HG03045 (cell line): Measurements from ENCODE around the gene HS6ST1.
"Not testable (repeated sequence)": the region's sequence is repeated elsewhere in the genome, so short reads cannot be mapped to it uniquely, and the experiment has no call there.

Experiments
- ATAC-seq: cut with Tn5 transposase; IDR thresholded peaks from one replicate; pipeline ENCODE4 v1.9.1; 2021; ENCODE audit warnings: mild to moderate bottlenecking, moderate library complexity; ENCODE audit not compliant: unreplicated experiment

Gene HS6ST1

DNA sequence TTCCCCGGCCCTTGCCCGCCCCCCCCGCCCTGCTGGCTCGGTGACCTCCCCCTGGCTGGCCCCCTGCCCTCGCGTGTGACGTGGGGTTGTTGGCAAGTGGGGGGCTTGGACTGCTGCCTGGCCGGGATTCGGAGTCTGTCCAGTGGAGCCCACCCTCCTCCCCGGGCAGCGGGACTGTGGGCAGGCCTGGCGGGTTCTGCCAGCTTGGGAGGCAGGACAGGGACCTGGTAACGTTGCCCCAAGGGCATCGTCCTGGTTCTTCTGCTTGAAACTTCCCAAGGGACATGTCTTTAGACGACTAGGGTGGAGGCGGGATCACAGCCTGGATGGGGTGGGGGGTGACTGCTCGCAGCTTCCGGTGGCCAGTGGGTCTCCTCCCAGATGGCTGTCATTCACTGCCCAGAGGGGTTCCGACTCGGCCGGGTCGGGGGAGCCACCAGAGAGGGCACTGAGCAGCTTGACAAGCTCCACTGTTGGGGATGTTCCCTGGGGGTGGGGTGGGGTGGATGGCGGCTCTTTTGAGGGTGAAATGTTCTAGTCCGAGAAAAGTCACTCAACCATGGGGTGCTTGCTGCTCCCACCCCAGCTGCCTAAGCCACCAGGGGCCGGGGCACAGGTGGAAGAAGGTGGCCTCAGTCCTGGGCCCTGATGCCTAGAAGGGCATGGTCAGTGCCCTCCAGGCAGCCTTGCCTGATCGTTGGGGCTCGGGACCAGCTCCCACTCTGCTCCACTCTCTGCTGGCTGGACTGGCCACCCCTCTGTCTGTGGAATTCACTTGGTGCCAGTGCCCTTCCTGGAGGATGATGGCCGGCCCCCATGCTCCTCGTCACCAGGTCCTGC lies 4.3 kb upstream of the HS6ST1 start:
- ATAC-seq, result no peak

DNA sequence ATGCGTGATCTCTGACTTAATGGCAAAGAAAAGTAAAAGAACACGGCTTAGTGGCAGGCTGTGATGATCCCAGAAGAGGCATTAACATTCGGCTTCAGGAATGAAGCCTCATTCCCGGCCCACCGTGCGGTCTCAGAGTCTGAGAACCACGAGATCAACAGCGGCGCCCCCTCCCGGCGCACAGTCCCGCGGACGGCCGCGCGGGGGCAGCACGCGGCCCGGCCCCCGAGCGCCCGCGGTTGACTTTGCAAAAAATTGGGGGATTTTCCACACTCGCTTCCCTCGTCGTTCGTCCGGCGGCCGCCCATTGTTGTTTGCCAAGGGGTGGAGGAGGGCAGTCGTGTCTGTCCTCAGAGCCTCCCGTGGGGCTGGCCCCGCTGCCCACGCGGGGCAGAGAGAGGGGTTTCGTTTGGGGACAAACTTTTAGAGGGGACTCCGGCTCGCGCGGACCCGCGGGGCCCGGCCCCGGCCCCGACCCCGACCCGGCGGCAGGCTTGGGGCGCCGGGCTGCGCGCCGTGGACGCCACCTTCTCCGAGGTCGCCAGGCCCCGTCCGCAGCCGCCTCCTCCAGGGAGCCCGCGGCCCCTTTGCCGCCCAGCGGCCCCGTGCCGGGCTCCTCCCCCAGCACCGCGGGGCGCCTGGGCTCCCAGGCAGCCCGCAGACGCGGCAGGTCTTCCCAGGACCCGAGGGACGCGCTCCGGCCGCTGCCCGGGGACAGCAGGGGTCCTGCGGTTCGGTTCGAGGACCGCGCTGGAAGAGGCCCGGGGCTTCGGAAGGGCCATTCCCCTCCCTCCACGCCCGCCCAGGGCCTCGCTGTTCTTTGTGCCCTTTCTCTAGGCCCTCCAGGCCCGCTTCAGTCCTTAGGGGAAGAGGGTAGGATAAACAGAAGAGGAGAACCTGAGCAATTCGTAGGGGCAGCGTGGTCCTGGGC lies 3.4 kb upstream of the HS6ST1 start:
- ATAC-seq, result peak; percentile 60

DNA sequence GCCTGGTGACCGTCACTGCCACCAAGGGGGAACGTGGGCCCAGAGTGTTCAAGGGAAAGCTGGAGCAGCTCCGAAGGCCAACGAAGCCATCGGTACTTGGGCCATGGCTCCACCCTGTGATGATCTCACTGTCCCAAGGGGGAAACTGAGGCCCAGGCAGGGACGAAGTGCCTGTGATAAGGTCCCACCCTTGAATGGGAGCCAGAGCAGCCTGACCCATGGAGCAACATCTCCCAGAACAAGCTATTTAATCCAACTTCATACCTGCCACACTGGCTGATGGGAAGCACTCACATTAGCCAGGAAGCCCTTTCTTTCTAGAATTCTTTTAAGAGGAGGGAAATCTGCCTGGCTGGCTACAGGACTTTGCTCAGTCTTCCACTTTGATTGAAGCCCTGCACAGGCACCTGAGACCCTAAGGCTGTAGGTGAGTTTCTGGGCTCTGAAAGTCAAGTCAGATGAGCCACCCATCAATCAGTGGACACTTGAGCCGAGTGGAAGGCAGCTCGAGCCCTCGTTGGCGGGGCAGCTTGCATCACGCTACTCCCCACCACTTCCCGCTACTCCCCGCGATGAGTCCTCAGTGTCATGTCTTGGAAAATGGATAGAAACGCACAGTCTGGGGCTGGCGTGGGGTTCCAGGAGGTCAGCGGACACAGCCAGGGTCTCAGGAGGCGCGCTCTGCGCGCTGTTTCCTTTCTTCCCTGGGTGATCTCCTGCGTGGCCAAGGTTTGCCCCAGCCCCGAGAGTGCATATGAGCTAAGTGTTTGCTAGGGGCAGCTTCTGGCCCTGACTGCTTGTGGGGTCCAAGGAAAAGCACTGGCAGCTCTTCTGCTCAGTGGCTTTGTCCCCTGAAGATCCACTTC lies 2.5 kb upstream of the HS6ST1 start:
- no peak for ATAC-seq

DNA sequence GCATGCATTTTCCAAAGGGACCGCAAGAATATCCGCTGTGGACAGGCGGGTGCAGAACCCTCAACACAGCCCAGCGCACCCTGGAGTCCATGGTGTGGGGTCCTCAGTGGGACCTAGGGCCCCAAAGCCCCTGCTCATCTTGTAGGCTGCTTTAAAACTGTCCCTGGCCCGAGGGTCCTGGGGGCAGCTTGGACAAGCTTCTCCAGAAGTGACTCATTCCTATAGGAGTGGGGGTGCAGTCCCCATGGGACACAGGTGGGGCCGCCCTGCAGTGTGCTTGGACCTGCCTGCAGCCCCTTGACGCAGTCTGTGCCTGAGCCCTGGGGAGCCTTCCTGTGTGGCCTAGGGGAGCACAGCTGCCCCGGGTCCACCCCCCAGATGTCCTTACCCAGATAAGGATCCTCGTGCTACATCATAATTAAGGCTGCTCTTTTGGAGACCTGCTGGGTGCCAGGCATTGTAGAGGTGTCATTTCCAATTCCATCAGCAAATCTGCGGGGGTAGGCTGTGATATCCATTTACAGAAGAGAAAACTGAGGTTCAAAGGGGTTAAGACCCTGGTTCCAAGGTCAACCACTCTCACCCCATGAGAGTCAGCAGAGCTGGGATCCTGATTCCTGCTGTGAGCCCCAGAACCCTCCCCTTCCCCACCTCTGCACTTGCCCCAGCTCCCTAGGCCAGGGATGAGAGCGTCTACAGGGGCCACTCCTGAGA lies 1.7 kb upstream of the HS6ST1 start:
- ATAC-seq, result no peak

DNA sequence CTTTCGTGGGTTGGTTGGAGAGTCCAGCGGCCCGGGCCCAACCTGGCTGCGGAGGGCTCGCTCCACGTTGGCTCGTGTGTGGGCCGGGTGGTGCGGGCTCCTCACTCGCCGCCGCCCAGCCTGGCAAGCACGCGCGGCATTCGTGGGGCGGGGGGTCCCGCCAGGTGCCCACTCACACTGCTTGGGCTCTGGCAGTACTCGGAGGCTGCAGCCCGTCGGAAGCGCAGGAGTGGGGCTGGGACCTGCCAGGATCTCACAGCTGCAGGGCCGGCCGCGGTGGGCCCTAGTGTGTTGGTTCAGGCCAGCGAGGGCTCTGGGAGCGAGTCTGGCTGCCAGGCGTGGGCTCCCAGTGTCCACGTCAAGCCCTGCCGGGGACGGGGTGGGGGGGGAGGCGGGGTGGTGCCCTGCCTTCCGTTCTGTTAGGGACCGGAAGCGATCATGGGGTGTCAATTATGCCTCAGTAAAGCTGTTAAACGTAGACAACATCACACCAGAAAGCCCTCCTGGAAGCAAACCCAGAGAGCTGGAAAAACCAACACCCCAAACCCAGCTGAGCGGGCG lies 1.0 kb upstream of the HS6ST1 start:
- no peak for ATAC-seq

DNA sequence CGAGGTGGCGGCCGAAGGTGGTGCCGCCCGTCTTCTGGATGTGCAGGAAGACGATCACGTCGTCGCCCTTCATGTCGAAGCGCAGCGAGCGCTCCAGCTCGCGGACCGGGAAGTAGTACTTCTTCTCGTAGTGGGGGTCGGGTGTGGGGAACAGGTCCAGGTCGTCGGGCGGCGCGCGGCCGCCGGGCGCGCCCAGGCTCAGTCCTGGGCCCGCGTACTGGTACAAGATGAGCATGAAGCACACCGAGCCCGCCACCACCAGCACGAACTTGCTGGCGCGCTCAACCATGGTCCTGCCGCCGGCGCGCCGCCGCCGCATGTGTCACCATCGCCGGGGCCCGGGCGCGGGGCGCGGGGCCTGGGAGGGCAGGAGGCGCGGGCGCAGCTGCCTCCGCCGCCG lies 423 bp downstream of the HS6ST1 start:
- peak; percentile 10 for ATAC-seq

DNA sequence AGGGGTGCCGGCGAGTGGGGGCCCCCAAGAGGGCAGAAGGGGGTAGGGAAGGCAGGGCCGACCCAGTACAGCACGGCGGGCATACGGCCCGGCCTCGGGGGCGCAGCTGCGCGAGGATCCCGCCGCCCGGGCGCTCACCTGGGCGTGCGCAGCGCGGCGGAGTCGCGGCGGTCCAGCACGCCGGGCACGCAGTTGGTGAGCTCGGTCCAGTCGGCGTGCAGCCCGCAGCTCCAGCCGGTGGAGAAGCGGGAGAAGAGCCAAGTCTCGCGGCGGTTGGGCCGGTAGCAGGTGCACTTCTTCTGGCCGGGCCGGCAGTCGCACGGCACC lies 806 bp downstream of the HS6ST1 start:
- not testable (repeated sequence) for ATAC-seq

DNA sequence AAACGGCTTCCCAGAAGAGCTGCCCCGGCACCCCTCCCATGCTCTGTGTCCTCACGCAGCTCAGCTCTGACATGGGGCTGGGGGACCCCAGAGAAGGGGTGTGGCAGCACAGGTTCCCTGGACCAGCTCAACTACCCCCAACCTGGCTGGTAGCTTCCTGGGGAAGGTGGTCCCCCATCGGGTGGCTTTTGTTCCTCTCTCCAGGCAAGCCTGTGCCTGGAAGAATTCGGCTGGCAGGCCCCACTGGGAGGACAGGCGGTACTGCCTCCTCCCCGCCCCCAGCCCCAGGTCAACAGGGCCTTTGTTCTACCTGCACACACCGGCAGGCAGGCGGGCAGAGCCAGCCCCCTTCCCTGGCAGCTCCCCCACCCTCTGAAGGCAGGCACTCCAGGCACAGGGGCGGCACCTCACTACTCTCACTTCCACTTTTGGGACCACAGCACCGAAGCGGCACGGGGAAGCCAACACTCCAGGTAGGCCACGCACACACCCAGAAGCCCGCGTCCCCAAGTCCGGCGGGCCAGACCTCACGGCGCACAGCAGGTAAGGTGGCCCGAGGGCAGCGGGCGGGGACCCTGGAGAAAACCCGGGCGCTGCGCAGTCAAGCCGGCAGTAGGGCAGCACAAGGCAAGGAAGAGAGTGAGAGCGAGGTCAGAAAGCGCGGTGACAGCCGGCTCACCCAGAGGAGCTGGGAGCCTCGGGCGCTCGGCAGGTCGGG lies 1.3 kb downstream of the HS6ST1 start:
- ATAC-seq, result peak; percentile 42

DNA sequence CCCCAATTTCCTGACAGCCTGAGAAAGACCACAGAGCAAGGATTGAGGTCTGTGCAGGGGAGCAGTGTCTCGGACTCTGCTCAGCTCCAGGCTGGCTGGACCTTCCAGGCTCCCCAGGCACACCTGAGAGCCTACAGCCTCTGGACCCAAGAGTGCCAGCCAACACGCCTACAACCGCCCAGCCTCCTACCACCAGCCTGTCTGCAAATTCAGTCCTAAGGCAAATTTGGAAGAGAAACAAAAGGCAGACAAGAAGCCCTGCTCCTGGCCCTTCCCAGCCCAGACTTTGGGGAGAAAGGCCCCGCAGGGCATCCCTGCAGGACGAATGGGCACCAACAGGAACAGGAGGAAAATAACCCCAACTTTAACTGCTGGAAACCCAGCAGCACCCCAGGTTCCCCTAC lies 1.9 kb downstream of the HS6ST1 start:
- no peak for ATAC-seq

DNA sequence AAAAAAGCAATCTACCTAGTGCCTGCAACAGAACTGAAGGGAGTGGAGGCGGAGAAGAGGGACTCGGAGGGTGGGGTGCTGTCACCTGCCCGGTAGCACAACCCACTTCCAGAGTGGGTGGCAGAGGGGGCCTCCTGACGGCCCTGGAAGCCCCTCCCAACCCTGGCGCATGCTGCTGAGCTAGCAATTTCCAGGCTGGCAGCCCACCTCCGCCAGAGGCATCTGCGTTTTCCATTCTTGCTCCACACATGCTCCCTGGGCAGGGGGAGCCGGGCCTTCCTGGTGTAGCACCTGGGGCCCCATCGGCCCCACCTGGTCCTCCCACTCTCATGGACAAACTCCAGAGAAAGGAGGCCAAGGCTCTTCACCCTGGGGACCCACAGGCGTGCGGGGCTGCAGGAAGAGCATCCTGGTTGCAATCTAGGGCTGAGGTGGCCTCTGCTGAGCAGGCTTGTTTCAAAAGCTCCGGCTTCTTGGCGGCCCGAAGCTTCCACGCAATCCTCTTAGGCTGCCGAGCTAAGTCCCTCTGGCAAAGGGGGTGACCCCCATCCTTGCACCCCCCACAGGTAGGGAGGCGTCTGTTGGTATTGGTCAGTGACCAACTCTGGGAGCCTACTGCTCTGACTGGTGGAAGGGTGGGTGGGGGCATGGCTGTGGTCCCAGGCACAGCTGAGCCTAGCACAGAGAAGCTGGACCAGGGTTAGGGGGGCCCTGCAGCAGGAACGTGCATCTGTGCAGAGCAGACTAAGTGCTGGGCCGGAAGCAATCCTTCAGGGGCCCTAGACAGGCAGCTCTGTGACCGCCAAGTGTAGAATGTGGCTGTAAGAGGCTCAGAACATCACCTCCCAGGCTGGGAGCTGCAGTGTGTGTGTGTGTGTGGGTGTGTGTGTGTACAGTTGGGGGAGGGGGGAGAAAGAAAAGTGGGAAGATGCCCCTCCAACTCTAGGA lies 2.6 kb downstream of the HS6ST1 start:
- ATAC-seq, result no peak

DNA sequence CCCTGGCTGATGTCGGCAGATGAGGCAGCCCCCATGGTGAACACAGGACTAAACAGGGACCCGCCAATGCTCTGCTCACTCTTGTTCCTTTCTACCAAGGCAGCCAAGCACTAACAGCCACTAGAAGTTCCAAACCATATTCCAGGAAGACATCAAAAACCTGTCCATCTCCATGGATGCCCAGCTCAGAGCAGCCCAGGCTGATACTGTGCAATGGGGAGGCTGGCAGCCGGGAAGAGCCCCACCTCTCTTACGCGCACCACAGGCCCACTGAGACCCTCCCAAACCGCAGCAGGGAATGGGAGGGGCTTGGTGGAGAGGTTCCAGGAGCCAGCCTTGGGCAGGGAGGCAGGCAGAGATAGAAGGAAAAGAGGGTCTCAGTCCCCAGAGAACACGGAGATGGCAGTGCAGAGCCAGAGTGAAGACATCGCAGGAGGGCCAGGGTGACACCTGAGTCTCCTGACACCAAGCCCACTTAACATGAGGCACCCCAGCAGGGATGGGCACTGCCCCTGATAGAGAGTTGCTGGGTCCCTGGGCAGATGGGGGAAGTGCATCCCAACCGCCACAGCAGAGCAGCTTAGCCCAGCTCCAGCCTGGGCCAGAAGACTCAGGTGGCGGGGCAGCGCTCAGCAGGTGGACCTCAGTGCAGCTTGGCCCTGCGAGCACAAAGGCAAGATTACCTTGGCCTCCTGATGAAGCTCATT lies 3.4 kb downstream of the HS6ST1 start:
- ATAC-seq, result no peak

DNA sequence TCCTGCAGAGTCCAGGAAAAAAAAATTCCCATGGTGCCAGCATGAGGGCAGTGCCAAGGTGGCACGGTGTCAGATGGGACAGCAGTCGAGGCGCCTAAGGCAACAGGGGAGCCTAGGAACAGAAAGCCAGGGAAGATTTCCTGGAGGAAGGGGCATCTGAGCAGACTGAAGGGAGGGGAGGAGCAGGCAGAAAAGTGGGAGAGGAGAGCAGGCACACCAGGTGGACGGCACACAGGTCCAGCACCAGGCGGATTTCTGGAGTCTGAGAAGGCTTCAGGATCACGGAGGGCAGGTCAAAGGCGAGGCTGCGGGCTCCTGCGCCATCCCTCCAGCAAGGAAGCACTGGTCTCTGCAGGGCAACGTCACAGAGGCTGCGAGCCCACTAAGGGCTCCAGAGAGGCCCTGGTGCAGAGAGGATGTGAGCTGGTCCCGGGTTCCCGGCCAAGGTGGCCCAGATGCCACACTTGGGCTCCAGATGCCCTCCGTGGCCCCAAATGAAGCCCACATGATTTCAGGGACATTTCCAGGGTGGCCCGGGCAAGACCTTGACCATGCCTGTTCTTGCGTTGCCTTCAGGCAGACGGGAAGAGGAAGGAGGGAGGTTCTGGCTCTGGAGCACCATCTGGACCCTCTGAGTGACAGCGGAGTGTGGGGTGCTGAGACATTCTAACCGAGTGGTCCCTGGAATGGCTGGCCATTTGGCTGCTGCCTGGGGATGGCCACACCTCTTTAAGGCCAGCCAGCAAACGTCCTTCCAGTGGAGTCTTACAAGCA lies 4.1 kb downstream of the HS6ST1 start:
- no peak for ATAC-seq

DNA sequence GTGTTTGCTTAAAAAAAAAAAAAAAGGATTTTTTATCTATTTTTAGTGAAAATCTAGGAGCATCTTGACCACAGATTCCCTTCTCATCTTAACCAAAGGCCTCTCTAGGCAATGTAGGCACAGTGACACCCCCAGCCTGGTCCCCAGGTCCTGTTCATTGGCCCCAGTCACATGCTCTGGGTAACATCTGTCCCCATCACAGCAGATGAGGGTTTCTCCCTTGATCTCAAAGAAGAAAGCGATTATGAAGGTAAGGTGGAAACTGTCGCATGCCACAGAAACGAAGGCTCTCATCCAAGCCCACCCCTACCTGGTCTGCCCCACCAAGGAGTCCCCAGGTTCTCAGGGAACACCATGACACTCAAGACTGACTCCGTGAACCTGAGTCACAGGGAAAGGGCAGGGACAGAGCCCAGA lies 4.7 kb downstream of the HS6ST1 start:
- no peak for ATAC-seq

DNA sequence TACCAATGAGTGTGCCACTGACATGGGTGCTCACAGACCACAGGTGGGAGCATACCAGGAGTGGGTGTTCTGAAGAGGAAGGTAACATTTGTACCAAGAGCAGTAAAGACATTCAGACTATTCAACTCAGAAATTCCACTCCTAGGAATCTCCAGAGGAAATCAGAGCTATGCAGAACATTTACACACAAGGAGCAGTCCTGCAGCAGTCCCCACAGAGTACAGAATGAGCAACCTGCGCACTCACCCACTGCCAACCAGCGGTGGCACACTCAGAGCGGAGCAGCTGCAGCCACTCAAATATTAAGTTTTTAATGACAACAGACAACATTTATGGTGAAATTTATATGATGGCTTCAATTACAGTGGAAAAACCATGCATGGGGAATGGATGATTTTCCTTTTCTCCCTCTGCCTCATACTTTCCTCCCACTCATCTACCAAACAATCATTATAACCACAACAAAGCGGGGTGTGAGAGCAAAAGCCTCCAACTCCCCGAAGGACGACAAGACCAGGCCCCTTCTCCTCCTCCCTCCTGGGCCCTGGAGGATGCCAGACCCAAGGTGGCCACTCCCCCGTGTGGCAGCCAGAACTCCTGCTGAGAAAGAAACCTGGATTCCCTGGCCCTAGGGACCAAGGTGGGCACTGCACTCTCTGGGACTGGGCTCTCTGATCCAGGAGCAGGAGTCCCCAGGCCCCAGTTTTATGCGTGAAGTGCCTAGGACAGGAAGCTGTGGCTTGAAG lies 5.4 kb downstream of the HS6ST1 start:
- ATAC-seq, result no peak

DNA sequence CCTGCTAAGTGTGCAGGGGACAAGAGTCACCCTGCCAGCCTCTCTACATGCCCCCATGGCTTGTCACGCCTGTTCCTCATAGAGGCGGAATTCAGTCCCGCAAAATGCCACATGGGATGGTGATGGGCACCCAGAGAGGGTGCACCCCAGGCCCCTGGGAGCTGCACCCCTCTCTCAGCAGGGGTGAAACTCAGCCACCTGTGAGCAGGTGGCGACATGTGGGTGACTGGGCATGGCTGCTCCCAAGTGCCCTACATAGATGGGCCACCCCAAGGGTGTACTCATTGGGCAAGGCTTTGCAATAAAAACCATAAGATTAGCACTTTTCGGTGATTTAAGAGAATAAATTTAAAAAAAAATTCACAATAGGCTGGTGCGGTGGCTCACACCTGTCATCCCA lies 6.3 kb downstream of the HS6ST1 start:
- no peak for ATAC-seq

DNA sequence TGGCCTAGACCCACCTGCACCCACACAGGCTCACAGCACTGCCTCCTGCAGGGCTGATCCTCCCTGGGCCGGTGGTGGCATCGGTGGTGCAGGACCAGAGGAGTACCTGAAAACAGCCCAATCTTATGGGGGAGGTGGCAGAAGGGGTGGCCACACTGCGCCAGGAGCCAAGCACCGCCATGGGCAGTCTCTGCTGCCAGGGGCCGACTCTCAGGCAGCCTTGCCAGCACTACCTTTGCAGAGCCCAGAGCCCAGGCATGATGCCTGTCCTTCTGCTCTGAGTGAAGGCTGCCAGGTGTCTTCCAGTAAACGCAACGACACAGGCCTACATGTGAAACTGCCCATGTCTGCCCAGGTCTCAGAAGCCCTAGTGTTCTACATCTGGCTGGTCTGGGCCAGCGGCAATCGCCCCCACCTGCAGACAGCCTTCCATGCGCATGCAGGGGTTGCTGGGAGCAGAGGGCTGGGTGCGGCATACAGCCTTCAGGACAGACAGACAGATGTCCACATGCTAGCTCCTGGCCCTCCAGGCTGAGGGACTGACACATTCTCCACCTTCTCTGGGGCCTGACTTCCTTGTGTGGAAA lies 6.8 kb downstream of the HS6ST1 start:
- ATAC-seq, result no peak
